Measurements from ENCODE around the gene CDH23.

The CDH23 gene

DNA sequence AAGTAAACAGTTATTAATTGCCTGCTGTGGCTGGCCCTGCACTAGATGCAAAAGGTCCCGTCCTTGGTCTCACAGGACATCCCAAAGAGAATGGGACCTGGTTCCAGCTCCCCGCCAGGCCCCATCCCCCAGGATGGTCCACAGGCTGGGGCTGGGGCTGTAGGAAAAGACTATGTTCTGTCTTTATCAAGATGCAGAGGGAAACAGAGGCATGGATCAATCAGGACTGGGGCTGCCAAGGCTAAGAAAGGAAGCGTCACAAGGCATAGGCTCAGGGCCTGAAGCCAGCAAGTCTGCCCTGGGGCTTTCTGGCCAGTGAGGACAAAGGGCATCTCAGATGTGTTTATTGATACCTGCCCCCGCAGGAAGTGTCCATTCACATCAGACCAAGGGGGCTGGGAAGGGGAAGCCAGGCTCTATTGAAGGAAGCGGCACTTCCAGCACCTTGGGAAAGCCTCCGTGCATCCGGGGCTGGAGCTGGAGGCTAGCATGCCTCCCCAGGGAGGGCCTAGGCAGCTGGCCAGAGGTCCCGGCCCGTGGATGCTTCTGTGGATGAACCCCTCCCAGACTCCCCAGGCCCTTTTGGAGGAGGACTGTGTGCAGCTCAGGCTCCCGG lies 370.8 kb downstream of the CDH23 start:
- no peak for DNase-seq

DNA sequence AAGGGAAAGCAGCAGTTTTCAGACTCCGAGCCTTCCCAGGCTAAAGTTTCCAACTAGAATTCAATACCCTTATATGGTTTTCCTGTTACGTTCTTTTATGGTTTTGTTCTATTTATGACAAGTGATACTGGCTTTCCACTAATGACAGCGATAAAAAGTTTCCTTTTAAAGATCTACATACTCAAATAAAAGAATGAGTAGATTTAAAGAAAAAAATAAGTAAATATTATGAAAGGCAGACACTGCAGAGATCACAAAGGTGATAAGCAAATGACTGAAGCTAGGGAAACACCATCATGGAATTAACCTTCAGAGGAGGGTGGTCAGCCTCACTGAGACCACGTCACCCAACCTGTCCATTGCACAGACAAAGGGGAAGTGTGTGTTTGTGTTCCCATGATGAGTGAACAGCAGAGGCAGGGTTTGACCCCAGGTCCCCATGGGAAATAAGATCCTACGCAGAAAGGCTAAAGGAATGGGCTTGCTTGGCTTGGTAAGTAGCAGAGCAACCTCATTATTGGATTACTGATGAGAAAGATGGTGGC lies 372.6 kb downstream of the CDH23 start:
- DNase-seq = no peak

DNA sequence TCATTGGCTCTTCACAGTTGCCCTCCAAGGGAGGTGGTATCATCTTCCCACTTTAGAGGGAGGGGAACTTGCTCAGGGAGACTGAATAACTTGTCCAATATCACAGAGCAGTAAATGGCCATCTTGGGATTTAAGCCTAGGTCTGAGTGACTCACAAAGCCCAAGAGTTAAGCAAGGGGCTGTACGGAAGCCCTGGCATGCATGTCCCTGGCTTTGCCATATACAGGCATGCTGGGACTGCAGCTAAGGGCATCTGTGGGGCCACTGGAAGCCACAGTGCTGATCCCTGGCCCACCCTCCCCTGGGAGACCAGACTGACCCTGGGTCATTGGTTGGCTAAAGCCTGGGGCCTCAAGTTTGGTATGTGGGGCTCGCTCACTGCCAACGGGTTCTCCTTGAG lies 373.5 kb downstream of the CDH23 start:
- DNase-seq = no peak

DNA sequence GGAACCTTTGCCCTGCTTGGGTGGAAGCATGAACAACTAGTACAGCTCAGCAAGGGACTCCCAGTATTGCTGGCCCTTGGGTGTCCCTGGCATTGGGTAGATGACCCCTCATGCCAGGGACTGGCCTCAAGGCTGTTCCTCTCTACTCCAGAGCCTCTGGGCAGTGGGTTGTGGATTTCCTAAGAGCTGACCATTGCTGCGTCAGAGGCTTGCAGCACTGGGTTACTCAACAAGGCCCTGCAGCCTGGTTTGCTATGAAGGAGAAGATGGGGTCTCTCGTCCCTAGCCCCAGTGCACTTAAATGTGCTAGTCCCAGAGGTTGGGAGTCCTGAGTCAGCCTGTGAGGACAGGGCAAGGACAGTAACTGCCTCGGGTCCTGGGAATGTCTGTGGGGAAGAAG lies 374.1 kb downstream of the CDH23 start:
- no peak for DNase-seq

DNA sequence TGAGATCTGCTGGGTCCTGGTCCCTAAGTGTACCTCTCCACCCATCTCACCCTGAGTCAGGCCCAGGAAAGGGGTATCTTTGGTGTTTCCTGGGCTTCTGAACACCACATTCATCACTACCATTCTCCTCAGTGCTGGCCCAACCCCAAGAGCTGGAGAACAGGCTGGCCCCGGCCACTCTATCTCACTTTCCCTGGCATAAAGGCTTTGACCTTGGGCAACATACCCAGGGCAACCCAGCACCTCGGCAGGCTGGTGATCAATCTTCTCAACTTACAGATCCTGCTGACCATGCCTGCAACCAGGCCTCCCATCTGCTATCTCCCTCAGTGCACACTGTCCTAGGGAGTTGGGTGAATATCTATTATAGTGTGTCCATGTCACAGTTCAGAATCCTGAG lies 374.5 kb downstream of the CDH23 start:
- no peak for DNase-seq

DNA sequence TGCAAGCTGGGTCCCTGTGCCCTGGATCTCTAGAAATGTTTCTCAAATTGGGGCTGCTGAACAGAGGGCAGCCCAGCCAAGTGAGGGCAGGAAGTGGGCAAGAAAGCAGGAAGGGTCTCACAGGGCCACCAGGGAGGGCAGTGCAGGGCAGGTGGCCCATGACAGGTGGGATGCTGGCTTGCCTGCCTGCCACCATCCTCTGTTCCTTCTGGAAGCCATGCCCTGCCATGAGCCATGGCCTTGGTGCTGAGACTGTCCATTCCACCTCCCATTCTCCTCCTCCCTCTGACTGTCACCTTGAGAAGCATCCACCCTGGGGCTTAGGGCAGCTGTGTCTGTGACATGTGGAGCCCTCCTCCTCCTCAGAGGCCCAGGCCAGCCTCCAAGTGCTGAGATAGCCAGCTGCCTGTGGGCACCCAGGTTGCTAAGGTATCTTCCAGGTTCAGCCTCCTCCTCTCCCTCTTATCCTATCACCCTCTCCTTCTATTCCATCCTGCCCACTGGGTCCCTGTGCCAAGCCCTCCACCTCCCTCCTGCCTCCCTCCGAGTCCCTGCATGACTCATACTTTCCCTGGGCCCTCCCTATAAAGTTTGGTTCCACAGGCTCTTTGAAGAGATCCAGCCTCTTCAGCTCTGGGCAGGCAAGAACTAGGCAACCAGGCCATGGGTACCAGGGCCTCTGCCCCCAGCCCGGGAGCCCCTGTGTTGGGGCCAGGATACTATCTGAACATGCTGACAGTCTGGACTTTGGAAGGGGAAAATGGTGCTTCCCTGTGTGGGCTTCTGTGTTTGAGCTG lies 375.3 kb downstream of the CDH23 start:
- no peak for DNase-seq

DNA sequence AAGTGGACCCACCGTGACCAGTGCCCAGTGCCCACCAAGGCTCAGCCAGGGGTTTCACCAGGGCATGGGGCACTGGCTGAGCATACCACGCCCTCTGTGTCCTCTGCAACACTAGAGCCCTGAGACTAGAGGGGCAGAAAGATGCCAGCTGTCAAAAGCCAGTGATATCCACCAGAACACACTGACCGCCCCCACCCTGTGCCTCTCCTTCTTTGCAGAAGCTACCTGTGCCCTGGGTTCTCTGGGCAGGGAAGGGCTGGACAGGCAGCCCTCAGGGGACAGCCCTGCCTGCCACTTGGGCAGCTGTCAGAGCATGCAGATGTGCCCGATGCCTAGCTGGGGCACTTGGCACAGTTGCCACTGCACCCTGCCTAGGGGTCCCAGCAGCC lies 376.1 kb downstream of the CDH23 start:
- no peak for DNase-seq

DNA sequence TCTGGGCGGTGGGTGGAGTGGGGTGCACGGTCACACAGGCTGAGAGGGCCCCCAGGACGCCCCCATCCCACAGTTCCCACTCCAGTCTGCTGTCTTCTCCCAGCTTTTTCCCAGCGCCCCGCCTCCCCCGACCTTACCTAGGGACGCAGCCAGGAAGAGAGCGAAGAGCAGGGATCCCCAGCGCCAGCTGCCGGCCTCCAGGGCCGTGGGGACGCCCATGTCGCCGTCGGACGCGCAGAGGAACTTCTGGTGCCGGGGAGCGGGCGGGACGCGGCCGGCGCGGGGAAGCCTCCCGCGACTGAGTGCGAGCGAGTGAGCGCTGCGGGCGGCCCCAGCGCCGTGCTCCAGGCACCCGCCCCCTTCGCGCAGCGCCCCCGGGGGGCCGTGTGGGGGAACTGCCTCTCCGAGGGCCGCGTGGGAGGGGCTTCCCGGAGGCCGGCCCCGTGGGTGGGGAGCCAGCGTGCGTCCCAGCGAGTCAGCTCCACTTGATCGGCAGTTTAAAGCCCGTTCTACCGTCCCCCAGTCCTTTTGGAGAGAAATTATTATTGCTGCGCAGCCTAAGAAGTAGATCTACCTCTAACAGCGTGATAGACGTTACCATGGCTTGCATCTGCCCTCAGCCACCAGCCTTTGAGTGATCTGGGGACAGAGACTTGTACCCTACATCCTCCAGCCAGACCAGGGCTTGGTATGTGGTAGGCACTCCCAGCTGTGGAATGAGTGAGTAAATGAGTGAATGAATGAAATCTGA lies 376.7 kb downstream of the CDH23 start, which contains the start of gene VSIR:
Gene VSIR (minus strand): TSS at position 300 of the 751 bp plus-strand sequence. CDS start 81 bp downstream, at position 219.
- DNase-seq = peak; percentile 56

DNA sequence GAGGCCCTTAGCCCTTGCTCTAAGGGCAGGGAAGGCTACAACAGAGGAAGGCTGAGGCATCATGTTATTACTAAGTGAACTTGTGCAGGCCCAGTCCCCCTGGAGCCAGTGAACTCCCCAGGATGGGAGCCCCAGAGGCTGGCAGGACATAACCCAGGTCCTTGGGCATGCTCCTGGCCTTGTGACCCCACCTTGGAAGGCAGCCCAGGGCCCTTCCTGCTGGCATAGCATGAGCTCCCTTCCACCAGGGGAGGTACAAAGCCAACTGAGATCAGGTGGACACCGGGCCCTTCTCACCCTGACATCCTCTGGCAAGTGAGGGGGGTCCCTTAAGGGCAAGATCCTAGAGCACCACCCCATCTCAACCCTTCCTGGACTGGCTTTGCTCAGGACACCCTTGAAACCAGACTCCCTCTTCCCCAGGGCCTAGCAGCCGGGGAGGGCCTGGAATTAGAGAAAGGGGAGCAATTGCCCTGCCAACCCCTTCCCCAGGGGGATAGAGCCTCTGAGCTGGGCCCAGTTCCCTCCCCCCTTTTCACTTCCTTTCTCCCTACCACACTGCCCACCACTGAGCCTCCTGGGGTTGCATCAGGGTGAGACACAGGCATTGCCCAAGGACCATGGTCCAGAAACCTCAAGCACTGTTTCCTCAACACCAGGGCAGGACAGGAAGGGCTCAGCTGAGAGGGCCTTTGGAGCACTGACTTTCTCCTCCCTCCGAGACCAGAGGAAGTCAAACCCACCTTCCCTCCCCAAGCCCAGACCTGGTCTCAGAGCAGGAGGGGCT lies 378.4 kb downstream of the CDH23 start:
- DNase-seq = peak; percentile 95

DNA sequence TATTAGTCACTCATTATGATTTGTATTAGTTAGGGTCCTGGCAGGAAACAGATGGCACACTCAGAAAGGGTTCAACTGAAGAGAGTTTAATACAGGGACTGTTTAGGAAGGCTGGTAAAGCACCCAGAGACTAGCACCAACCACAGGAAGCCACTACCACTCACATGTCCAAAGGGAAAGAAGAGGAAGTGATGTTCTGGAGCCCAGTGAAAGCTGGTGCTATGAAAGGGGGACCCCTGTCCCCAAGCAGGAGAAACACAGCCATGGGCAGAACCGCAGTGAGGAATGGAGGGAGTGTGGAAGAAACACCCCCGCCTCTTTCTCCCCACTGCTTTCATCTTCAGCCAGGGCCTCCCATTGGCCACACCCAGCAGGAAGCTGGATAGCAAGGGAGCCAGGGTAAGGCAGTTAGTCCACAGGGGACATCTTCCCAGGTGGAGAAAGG lies 379.8 kb downstream of the CDH23 start:
- peak; percentile 74 for DNase-seq

DNA sequence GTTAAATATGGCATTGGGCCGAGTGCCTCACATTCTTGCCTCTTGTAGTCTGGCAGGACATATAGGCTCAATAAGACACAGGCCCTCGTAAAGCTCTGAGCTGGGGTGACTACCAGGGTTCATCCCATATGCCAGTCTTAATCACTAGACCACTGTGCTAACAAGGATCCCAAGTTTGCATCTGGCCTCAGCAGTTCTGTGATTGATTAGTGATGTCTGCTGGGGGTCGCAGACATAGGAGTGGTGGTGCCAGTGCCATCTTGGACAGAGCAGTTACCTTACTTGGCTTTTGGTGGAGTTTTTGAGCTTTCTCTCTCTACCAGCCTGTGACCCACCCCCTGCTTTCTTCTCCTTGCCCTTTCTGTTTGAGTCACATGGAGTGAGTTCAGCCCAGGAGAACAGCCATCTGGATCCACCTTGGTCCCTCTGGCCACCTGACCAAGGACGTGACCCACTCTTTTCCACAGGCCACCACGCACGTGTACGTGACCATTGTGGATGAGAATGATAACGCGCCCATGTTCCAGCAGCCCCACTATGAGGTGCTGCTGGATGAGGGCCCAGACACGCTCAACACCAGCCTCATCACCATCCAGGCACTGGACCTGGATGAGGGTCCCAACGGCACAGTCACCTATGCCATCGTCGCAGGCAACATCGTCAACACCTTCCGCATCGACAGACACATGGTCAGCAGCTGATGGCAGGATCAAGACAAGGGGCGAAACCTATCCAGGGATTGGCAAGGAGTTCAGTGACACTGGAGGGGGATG lies 380.7 kb downstream of the CDH23 start:
- DNase-seq = no peak

DNA sequence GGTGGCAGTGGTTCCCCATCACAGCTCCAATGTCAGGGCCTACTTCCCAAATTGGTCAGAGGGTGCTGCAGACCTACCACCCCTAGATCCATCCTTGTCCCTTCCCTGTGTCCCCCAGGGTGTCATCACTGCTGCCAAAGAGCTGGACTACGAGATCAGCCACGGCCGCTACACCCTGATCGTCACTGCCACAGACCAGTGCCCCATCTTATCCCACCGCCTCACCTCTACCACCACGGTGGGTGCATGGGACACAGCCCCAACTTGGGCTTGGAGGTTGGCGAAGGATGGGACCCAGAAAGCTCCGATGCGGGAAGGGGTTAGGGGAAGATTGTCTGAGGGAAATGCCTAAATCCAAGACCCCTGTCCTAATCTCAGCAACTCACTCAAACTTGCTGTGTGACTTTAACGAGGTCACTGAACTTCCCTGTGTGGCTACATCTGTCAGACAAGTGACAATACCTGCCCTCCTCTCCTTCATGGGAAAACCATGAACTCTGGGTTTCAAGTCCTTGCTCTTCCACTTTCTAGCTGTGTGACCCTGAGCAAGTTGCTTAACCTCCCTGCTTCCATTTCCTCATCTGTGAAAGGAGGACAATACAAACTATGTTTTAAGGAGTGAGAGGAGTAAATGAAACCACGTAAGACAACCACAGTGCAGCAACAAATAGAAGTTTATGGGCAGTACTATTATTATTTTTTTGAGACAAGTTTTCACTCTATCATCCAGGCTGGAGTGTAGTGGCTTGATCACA lies 381.5 kb downstream of the CDH23 start:
- DNase-seq = no peak

DNA sequence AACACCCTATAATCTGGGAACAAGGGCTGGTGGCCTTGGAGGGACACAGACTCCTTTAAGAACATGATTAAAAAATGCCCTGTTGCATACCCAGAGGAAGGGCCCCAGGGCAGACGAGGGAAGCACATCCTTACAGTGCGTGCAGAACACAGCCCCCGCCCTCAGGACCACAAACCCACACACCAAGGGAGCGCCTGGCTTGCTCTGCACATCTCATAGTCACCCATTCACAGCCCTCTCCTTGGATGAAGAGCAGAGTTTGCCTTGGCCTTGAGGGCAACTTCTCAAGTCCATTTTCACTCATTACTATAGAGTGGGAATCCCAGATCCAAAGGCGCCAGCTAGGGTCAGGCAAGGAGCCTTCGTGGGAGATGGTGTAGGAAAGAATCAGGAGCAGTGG lies 382.9 kb downstream of the CDH23 start:
- DNase-seq = no peak

DNA sequence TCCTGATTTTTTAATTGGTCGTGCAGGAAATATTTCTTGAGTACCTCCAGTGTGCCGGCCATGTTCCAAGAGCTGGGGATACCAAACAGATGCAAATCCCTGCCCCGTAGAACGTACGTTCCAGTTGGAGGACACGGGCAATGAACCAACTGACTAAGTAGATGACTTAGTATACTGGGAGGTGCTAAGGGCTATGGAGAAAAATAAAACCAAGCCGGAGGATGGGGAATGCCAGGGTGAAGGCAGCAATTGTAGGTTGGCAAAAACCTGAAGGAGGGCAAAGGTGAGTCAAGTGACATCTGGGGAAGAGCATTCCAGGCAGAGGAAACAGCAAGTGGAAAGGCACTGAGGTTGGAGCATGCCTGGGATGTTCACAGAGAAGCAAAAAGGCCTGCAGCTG lies 383.4 kb downstream of the CDH23 start:
- no peak for DNase-seq

DNA sequence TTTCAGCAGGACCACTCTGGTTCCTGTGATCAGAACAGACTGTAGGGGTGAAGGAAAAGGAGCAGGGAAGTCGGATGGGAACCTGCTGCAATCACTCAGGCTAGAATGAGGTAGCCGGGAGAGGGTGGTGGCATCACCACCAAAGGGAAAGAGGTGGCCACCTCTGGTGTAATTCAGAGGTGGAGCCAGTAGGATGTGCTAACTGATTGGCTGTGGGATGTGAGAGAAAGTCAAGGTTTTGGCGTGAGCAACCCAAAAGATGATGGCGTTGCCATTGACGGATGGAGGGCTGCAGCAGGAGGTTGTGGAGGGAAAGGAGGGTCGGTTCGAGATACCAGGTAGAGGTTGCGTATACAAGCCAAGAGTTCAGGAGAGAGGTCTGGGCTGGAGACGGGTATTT lies 384.0 kb downstream of the CDH23 start:
- DNase-seq = no peak

DNA sequence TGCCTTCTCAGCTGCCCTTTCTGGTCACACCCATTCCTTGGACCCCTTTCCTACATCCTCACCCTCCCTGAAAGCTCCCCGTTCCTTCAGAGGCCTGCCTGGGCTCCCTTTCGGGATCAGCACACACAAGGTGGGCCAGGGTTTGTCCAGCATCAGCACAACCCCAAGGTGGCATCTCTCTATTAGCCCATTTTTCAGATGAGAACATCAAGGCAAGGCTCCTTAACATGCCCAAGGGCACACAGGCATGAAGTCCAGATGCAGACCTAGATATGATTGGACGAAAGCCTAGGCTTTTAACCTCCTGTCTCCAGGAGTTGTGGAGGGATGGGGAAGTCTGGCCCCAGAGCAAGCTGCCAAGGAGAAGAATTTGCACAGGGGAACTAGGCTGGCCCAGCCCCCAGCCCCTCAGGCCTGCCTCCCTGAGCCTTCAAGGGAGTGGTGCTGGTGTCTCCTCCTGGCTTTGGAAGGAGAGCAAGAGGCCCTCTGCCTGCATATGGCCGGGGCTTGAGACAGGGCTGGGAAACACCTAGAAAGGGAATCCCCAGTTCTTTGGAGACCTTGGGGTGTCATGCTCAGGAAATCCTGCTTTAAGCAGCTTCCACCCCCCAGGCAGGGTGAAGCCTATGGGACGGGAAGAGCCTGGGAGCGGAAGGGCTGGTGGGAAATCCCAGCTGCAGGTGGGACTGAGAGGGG lies 385.6 kb downstream of the CDH23 start:
- no peak for DNase-seq

DNA sequence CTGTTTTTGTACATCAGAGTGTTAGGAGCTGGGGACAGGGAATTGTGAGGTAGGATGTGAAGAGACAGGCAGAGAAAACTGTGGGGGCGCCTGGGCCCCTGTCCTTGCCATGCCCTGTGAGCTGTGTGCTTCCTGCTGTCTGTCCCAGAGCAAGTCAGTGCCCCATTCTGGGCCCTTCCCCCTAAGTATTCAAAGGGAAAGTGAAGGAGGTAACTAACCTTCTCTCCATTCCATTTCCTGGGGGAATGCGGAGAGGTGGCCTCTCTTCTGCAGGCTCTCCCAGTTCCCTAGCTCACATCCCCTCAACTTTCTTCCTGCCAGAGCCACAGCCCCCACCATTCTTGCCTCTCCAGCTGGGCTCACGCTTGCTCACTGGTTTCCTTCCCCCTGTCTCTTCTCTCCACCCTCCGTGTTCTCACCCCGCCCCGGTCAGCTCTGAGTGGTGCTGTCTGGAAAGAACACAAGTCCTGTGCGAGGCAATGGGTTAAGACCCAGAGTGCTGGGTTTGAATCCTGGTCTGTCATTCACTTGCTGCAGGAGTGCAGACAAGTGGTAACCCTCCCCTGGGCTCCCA lies 386.3 kb downstream of the CDH23 start:
- no peak for DNase-seq

DNA sequence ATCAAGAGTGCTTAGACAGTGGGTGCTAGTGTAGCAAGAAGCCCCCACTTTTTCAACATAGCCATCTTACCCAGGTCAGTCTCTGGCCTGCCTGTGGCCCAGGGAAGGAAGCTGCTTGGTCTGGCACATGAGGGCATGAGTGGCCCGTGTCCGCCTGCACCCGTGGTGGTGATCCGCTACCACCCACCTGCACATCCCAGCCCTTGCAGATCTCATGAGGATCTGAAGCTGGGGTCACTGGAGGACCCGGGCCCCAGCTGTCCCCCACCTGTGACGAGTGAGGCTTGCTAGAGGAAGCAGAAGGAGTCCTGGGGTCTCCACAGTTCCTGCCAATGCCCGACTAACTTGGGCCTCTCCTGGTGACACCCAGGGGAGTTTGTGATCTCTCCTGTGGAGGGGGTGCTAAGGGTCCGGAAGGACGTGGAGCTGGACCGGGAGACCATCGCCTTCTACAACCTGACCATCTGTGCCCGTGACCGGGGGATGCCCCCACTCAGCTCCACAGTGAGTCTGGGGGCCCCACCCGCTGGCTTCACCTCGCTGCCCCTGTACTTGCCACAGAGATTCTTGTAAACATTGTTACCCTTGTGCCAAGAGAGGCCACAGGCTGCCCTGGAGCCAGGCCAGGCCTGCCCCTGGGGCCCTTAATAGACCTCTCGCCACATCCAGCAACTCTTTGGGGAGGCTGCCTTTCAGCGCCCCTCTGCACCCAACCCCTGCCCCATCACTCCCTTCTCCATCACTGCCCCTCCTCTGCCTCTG lies 387.4 kb downstream of the CDH23 start:
- no peak for DNase-seq

DNA sequence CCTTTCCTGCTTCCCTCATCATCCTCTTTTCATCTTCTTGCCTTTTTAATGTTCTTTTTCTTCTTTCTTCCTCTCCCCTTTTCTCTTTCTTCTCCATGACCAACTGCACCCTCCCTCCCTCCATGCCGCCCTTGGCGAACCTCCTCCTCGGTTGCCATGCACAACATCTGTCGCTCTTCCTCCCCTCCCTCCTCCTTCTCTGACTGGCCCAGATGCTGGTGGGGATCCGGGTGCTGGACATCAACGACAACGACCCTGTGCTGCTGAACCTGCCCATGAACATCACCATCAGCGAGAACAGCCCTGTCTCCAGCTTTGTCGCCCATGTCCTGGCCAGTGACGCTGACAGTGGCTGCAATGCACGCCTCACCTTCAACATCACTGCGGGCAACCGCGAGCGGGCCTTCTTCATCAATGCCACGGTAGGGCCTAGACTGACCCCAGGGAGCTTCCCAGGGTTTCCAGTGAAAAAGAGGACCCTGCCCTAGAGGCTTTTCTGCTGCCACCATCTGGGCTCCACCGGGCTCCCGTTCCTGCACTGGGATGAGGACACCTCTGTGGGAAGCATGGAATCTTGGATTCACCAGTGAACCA lies 388.1 kb downstream of the CDH23 start:
- DNase-seq = no peak
